GM18867 (cell line): Measurements from ENCODE around the gene FAXDC2.
A peak's percentile ranks its signal among the peaks of the same experiment; 100 is the strongest.
"Not testable (repeated sequence)": the region's sequence is repeated elsewhere in the genome, so short reads cannot be mapped to it uniquely, and the experiment has no call there.

Source experiments
- ATAC-seq: cut with Tn5 transposase; IDR thresholded peaks from one replicate; pipeline ENCODE4 v1.9.1; 2021; ENCODE audit warnings: mild to moderate bottlenecking, moderate library complexity; ENCODE audit not compliant: unreplicated experiment

The FAXDC2 gene

GRCh38 chr5:154862766-154863165 lies 12.4 kb upstream of the FAXDC2 start:
- ATAC-seq, result peak; percentile 26

- ATAC-seq, result no peak
Measured at GRCh38 chr5:154861946-154862345, 11.5 kb upstream of the FAXDC2 start.

DNA sequence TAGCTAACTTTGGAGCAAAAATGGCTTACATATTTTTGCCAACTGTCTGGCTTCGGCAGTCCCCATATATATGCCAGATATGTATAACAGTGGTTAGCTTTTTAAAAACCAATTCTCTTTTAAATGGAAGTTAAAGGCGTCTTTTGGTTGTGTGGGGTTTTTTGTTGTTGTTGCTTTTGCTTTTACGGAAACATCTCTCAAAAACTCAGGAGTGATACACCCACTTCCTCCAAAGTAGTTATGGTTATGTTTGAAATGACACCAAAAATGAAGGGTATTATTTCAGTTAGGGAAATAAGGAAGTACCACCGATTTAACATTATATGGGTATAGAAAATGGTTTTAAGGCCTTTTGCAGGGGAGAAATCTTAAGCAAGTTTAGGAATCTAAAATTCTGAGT lies 10.4 kb upstream of the FAXDC2 start:
- no peak for ATAC-seq

- ATAC-seq, result no peak
Measured at GRCh38 chr5:154860123-154860522, 9.7 kb upstream of the FAXDC2 start.

DNA sequence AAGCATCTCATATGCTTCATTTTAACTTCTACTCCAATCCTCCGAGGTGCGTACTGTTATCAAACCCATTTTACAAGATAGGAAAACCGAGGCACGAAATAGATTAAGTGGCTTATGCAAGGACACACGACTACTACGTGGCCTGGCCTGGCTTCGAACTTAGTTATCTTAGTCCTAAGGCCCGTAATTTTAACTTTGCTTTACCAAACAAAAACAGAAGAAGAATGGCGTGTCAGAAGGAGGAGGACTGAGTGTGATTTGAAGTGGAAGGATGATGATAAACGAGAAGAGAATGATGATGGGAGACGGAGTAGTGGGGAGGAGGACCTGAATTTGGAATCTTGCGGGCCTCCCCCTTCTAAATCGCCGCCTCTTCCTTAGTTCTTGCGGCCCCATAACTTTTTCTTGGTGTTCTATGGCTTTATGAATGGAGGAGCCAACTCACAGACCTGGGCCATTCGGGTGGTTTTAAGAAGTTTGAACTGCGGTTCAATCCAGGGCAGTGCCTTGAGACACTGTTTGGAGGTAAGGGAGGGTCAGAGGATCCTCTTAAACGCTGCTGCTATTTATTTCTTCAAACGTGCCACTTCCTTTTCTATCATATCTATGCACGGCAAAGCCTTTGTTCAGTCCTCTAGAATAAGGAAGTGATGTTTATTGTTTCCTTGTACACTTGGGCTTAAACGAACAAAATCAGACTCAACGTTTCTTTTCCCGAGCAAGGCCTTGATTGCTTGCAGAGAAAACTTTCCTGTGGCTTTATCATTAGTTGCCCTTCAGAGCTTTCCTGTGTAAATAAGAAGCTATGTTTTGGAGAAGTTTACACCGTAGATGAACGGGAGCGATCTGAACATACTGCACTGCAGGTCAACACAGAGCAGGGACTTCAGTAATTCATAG lies 8.8 kb upstream of the FAXDC2 start:
- ATAC-seq, result peak; percentile 20

DNA sequence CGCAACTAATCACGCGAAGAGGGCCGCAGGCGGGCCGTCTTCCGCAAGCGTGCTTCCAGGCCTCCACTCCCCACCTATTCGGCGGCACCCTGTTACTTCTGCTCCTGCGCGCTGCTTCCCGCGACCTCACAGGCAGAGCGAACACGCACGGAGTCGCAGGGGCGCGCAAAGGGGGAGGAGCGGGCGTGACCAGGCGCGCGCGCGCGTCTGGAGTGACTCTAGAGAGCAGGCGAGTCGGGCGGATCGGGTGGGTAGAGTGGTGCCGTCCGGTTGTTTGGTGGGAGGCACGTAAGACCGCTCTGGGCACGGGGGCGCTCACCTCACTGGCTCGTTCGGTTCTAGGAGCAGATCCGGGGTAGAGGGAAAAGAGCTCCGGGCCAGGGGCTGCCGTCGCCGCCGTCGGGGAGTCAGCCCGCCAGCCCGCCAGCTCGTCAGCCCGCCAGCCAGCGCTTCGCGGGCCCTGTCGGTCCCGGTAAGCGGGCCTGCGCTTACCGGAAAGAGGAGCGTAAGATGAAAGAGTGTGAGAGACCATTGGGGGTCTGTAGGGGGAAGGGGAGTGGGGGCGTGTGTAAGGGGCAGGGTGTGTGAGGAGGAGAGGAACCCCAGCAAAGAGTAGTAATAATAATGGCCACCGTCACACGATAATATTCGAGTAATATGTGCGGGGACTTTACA lies 8.0 kb upstream of the FAXDC2 start, which contains the start of gene CNOT8:
Gene CNOT8 (plus strand): TSS at position 331 of the 675 bp plus-strand sequence. CDS start 4,652 bp downstream, outside the sequence.
- peak; percentile 77 for ATAC-seq

DNA sequence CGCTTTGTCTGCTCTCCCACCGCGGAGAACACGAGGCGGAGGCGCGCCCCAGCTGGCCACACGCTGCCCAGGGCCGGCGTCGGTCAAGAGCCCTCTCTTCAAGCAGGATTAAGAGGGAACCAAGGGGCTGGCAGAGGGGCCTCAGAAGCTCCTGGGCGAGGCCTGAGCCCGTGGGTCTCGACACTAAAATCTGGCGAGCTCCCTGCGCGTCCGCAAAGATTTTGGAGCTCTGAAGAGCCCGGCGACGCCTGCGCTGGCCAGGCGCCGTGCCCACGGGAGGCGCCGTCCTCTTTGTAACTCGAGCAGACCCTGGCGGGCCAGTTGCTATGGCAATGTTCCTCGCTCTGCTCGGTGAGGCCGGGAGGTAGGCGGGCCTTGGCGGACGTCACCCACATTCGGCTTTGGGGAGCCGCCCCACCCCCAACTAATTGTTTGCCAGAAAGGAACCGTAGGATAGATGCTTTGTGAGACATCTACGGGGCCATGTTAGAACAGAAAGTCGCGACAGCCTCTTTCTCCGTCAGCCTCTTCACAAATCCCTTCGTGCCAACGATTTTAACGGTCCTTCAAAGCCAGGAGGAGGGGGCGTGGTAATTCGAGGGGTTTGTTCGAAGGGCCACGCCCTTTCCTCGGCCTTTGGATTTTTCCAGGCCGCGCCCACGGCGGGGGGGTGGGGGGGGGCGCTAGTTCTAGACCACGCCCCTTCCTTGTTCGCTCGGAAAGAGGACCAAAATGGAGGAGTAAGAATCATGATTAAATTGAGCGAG lies 7.3 kb upstream of the FAXDC2 start:
- ATAC-seq, result peak; percentile 63

GRCh38 chr5:154851351-154851750 lies 948 bp upstream of the FAXDC2 start:
- ATAC-seq, result no peak

GRCh38 chr5:154849791-154850201 lies 607 bp downstream of the FAXDC2 start:
- ATAC-seq, result no peak

- ATAC-seq, result no peak
Measured at GRCh38 chr5:154849264-154849785, 1.1 kb downstream of the FAXDC2 start.

DNA sequence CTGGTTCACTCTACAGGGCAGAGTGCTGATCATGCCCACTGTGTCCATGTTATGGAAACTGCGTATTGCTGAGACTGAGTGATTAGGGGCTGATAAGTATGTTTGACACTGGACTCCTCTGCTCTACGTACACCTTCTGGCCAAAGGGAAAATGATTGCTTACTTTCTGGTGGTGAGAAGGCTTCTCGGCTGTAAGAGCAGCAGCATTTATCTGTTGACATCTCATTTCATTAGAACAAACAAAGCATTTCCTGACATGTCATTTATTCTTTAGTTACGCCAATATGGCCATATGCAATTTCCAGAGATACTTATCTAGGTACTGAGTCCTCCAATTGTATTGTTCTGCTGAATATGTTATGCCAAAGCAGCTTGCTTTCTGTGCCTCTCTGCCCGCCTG lies 5.6 kb downstream of the FAXDC2 start:
- no peak for ATAC-seq

DNA sequence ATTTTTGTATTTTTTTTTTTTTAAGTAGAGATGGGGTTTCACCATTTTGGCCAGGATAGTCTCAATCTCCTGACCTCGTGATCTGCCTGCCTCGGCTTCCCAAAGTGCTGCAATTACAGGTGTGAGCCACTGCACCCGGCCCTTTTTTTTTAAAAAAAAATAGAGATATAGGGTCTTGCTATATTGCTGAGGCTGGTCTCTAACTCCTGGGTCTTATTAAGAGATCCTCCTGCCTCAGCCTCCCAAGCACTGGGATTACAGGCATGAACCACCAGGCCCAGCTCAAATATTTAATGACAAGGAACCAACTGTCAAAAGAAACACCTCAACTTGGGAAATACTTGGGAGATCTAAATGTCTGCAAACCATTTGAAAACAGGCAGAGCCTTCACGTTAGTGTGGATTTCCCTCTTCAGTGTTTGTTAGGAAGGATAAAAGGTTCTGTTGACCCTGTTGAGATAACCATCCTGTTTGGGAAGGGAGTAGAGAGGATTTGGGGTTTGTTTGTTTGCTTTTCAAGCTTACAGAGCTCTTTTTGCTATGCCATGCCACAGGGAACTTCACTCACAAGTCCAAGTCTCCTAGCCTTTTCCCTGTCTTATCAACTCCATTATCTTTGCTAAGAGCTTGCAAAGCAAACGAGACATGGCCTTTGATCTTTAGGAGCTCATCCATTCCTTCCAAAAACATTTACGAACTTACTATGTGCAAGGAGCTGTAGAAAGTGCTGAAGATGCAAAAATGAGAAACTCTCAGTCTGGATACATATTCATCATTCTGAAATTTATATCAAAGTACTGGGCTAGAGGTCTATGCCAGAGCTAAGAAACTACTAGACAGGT lies 7.5 kb downstream of the FAXDC2 start:
- ATAC-seq, result no peak

GRCh38 chr5:154841273-154841661 lies 9.1 kb downstream of the FAXDC2 start:
- ATAC-seq, result no peak

GRCh38 chr5:154840435-154841272 lies 9.7 kb downstream of the FAXDC2 start:
- ATAC-seq, result no peak

GRCh38 chr5:154837009-154837901 lies 13.1 kb downstream of the FAXDC2 start:
- ATAC-seq, result no peak

DNA sequence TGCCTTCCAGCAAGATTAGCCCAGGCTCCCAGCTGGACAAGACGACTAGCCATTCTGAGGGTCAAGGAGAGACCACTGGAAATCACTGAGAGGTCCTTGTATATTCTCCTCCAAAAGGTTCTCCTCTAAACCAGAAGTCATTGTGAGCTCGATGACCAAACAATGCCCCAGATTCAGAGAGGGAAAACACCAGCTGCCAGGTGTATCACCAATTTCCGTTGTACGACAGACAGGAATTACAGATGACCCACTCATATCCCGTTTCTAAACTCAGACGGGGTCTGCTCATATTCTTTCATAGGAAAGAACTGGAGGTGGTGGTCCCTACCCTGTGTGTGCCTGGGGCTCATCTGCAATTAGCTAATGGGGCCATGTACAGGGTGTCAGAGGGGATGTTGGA lies 14.2 kb downstream of the FAXDC2 start:
- ATAC-seq, result no peak

- ATAC-seq, result not testable (repeated sequence)
Measured at GRCh38 chr5:154835701-154836052, 14.7 kb downstream of the FAXDC2 start.

DNA sequence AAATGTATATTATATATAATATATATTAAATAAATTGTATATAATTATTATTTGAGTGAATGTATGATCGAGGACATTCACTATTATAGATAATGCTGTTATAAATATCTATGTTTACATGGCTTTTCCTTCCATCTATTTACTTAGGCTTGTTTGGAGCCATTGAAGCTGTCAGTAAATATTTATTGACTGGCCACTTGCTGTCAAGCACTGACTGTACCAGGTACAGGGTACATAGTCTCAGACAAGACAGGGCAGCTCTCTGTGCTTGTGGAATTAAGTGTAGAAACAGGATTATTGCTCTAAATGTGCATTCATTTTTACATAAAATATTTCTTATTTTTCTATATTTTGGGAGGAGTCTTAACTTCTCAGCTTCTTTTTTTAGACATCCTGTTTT lies 16.4 kb downstream of the FAXDC2 start:
- no peak for ATAC-seq
